Jurkat, Clone E6-1 (cell line): ENCODE data around the gene CRX.
"Not testable (repeated sequence)": the region's sequence is repeated elsewhere in the genome, so short reads cannot be mapped to it uniquely, and the experiment has no call there.

ENCODE experiments used
- DNase-seq: peaks from one replicate; pipeline ENCODE4 v3.0.0-alpha.2; 2011; ENCODE audit warnings: low read depth, low spot score
- H3K4me3 ChIP-seq: 2 replicates; pipeline ENCODE4 v1.5.1; 2011; ENCODE audit warnings: mild to moderate bottlenecking, low read length, control low read depth, moderate library complexity

The CRX gene

GRCh38 chr19:47848823-47849473 lies 27.2 kb downstream of the CRX start:
- H3K4me3 ChIP-seq: no peak overlapping the region

GRCh38 chr19:47853003-47853402 lies 31.3 kb downstream of the CRX start:
- H3K4me3 ChIP-seq: no peak overlapping the region
- DNase-seq: no peak

More at GRCh38 chr19:47848823-47849473, 27.2 kb downstream of the CRX start:
- DNase-seq: peak; percentile 32

GRCh38 chr19:47854459-47854858 lies 32.7 kb downstream of the CRX start:
- no peak overlapping the region for H3K4me3 ChIP-seq
- peak; percentile 12 for DNase-seq

GRCh38 chr19:47858231-47858630 lies 36.5 kb downstream of the CRX start:
- DNase-seq: not testable (repeated sequence)

GRCh38 chr19:47858646-47859285 lies 37.0 kb downstream of the CRX start, which contains the start of gene TPRX2:
TPRX2 (plus strand) TSS chr19:47859235; CDS start chr19:47859247, 12 bp downstream.
- not testable (repeated sequence) for H3K4me3 ChIP-seq

More at GRCh38 chr19:47858231-47858630, 36.5 kb downstream of the CRX start:
- H3K4me3 ChIP-seq: not testable (repeated sequence)

GRCh38 chr19:47859838-47860237 lies 38.1 kb downstream of the CRX start:
- not testable (repeated sequence) for DNase-seq

More at GRCh38 chr19:47858646-47859285, 37.0 kb downstream of the CRX start, which contains the start of gene TPRX2:
- not testable (repeated sequence) for DNase-seq

GRCh38 chr19:47860602-47861297 lies 39.0 kb downstream of the CRX start:
- DNase-seq: no peak
- H3K4me3 ChIP-seq: no peak overlapping the region

More at GRCh38 chr19:47859838-47860237, 38.1 kb downstream of the CRX start:
- H3K4me3 ChIP-seq: not testable (repeated sequence)

- H3K4me3 ChIP-seq: no peak overlapping the region
- DNase-seq: no peak
These were observed 39.9 kb downstream of the CRX start for GRCh38 chr19:47861630-47862029.

- peak; percentile 31 for DNase-seq
- H3K4me3 ChIP-seq: no peak overlapping the region
These were observed 41.8 kb downstream of the CRX start for GRCh38 chr19:47863514-47863936.

GRCh38 chr19:47865166-47865565 lies 43.4 kb downstream of the CRX start:
- H3K4me3 ChIP-seq: no peak overlapping the region
- DNase-seq: no peak

- DNase-seq: no peak
- no peak overlapping the region for H3K4me3 ChIP-seq
These were observed 57.2 kb downstream of the CRX start for GRCh38 chr19:47878906-47879305.

- DNase-seq, H3K4me3 ChIP-seq: not testable (repeated sequence)
These were observed 57.6 kb downstream of the CRX start for GRCh38 chr19:47879385-47879784.

GRCh38 chr19:47881757-47882156 lies 60.0 kb downstream of the CRX start:
- DNase-seq: no peak
- H3K4me3 ChIP-seq: no peak overlapping the region

- no peak for DNase-seq
- H3K4me3 ChIP-seq: no peak overlapping the region
These were observed 61.2 kb downstream of the CRX start for GRCh38 chr19:47882890-47883289.

- no peak for DNase-seq
- H3K4me3 ChIP-seq: no peak overlapping the region
These were observed 63.3 kb downstream of the CRX start for GRCh38 chr19:47885067-47885463.

GRCh38 chr19:47886010-47886559 lies 64.3 kb downstream of the CRX start, which contains the start of gene SULT2A1:
SULT2A1 (minus strand) TSS chr19:47886315; CDS start chr19:47886257, 58 bp downstream.
- H3K4me3 ChIP-seq: no peak within 1 kb of the TSS
- DNase-seq: no peak

- H3K4me3 ChIP-seq: no peak overlapping the region
- no peak for DNase-seq
These were observed 69.3 kb downstream of the CRX start for GRCh38 chr19:47890865-47891621.

- no peak for DNase-seq
- H3K4me3 ChIP-seq: no peak overlapping the region
These were observed 69.8 kb downstream of the CRX start for GRCh38 chr19:47891622-47891922.
